Stimulated activated CD4-positive, alpha-beta T cell treated with anti-CD3 and anti-CD28 coated beads, Interleukin-15, amount 100 ng/mL, for 48 hours (primary cell): ENCODE data around the gene LAMA5.

Experiments
- DNase-seq, 2 donors: peaks; one replicate each; pipeline ENCODE4 v3.0.0-alpha.2; 2020; ENCODE audit warnings: low read depth in 2 of 2

LAMA5 gene

DNA sequence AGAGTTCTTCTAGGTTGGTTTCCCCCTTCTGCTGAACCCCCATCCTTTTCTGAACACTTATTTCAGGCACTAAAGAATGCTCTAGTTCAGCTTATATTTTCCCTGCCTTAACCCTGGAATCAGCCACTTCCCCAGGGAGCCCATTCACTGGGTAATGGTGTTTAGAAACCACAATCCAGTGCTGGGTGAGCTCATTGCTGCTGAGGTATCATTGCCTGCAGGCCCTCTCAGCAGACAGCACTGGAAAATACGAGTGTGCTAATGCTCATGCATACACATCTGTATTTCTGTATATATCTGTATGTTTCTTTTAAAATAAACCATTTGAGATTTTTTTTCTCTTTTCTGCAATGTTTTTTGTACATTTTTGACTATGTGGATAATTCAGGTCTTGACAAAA lies 101.7 kb downstream of the LAMA5 start:
- DNase-seq: no peak

DNA sequence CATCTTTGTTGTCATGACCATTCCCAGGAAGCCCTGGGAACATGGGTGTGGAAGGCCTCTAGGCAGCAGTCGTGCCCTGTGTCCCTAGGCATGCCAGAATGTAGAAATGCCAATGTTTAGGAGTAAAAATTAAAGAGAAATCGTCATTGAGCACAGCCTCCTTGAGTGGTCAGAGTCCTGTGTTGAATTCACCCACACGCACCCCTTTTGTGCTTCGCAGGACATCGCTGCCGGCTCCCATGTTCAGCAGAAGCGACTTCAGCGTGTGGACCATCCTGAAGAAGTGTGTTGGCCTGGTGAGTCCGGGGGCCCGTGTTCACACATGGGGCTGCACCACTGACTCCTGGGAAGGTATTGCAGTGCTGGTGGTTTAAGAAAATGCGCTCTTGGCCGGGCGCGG lies 103.7 kb downstream of the LAMA5 start:
- DNase-seq: no peak

DNA sequence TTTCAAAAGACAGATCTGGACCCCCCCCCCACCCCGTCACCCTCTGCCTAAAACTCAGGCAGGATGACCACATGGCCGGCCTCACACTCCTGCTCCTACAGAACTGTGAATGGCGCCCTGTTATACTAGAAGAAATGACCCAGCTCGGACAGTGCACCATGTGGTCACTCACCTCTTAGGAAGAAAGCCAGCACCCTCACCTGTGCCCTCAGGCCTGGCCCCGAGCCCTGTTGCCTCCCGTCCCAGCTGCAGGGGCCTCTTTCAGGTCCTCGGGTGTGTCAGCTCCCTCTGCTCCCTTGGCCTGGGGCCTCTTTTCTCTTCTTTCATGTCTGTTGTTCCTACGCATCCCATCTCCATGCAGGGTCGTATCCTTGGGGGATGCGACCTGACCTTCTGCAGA lies 105.0 kb downstream of the LAMA5 start:
- DNase-seq: no peak

DNA sequence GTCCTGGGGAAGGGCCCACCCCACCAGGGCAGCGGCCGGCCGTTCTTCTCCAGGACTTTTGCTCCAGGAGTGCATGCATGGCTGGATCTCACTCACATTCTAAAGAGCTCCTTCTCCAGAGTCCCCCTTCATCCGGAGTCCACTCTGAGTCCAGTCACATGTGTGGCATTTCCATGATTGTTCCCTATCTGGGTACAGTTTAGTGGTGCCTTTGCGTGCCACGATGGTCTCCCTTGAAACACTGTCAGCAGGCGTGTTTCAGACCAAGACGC lies 107.9 kb downstream of the LAMA5 start:
- DNase-seq: no peak
